HG03196 (cell line): Measurements from ENCODE around the gene CARMIL1.

Experiments used
- ATAC-seq: cut with Tn5 transposase; IDR thresholded peaks from one replicate; pipeline ENCODE4 v1.9.1; 2021; ENCODE audit not compliant: unreplicated experiment

CARMIL1 gene

DNA sequence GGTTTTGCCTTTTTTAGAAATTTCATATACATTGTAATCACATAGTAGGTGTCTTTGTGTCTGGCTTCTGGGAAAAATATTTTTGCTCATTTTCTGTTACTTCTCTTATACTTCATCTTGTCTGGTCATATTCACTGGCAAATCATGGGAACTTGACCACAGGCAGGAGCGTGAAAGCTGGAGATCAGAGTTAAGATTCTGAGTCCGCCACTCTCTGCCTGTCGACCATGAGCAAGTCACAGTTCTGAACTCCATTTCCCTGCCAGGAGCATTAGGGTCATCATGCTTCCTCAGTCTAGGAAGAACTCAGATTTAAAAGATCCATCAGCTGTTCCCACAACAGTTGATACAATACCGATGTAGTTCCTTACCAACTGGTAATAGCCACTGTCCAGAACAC, 360.5 kb downstream of the CARMIL1 start:
- ATAC-seq: no peak

DNA sequence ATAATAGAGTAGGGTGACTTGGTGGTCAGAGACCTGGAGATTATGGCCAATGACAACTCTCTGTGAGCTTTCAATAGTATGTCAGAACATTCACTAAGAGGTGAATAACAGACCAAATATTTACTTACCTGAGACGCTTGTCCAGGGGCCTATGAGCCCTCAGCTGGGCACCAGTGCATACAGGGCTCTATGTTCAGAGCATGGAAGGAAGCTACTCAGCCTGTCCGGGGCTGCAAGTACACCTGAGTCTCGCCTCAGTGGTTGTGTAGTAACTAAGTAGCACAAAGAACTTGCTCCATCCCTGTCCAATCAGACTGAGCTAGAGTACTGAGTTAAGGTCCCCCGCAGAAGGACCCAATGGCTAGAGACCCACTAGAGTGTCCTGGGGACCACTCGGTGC, 361.3 kb downstream of the CARMIL1 start:
- no peak for ATAC-seq

GRCh38 chr6:25640891-25641290, 361.7 kb downstream of the CARMIL1 start:
- no peak for ATAC-seq

DNA sequence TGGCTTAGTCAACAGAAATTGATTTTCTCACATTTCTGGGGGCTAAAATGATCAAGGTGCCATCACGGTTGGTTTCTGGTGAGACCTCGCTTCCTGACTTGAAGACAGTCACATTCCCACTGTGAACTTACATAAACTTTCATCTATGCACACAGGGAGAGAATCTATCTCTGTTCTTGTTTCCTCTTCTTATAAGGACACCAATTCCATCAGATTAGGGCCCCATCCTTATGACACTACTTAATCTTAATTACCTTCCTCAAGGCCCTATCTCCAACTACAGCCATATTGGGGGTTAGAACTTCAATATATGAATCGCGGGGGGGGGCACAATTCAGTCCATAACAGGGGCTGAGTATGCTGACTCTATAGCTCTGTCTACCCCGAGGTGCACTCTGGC, 362.2 kb downstream of the CARMIL1 start:
- no peak for ATAC-seq

DNA sequence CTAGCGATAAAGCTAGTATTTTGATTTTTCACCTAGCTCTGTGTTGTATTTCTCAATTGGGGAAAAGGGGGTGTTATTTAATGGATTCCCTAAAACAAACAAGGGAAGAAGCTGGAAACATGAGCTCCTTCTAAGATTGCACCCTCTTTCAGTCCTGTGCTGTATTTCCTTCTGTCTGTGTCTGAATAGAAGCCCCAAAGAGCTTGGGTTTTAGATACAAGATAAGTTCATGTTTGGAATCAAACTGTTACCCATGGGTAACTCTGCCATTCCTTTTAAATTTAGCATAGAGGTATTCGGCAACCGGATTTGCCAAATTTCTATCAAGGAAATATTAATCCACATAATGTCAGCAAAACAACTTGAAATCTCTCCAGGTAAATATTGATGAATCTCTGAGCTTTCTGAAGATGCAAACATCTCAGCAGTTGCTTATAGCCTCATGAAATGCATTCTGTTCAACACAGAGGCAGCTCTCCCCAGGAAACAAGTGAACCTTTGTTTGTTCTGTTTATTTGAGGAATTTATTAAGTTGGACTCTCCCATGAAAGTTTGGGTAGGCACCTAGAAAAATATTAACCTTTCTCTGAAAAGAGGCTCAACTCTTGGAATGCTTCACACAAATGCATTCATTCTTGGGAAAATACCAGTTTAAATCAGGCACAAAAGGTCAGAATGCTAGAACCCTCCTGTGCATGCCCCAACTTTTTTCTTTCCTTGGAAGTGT, 362.9 kb downstream of the CARMIL1 start:
- ATAC-seq: no peak

DNA sequence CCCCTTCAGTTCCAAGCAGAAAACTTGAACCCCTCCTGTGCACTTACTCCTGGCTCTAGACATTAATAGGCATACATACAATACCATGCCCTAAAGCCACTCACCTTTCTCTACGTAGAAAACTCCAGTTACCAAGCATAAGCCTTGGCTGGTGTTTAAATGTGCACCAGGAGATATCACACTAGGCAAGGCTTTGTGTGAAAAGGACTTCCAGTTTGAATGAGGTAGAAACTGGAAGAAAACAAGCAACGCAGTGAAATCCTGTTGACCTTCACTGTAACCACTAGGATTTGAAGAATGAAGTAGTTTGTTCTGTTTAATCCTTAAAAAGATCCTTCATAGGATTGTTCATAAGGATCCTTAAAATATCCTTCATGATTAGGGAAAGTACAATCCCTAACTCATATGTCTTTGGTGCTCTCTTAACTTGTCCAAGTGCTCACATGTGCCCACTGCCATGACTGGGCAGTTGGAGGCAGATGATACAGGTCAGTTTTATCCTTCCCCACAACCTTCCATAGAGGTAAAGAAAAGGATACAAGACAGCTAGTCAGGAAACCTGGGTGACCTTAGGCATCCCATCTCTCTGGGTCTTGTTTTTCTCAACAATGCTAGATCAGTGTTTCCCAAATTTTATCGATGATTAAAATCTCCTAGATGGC, 363.6 kb downstream of the CARMIL1 start:
- ATAC-seq: no peak

- no peak for ATAC-seq
Measured at GRCh38 chr6:25645916-25646315, 366.7 kb downstream of the CARMIL1 start.

DNA sequence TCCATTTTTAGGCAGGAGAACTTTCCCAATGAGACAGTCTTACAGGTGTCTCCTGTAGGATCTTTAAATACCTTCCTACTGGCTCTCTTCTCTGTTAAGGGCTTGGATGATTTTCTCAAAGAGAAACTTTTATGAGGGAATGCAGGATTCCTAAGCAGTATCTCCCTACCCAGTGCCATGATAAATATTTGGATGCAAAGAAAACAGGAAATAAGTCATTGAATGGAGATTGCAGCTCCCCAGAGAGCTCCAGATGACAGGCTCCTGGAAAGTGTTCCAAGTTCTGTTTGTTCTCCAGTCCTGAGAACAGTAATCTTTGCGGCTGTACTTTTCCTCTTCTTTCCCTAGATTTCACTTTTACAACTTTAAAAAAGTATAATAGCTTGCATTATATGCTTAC, 370.4 kb downstream of the CARMIL1 start:
- no peak for ATAC-seq

GRCh38 chr6:25652007-25652515, 372.9 kb downstream of the CARMIL1 start, which contains the start of gene SCGN:
TSS of gene SCGN (plus strand) at chr6:25652215. CDS start at chr6:25652404, 189 bp downstream.
- no peak for ATAC-seq

- ATAC-seq: no peak
Measured at GRCh38 chr6:25655723-25656122, 376.5 kb downstream of the CARMIL1 start.

GRCh38 chr6:25659633-25660368, 380.6 kb downstream of the CARMIL1 start:
- no peak for ATAC-seq

DNA sequence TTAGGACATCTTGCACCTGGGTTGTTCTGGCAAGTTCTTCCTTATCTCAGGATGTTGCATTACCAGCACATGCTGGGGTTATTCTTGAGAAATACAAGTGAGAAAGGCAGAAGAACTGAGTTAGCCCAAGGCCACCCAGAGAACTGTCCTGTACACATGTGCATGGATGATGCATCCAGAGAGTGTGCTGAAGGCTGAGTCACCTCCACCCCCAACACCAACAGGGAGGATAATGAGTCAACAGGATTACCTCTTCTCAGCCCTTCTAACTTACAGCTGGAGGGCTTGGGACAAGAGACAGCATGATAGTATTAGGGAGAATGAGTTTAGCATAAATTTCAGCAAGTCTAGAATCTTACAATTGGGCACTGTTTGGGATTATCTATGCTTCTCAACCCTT, 381.3 kb downstream of the CARMIL1 start:
- no peak for ATAC-seq

- ATAC-seq: no peak
Measured at GRCh38 chr6:25661129-25661779, 382.1 kb downstream of the CARMIL1 start.

GRCh38 chr6:25665455-25665854, 386.3 kb downstream of the CARMIL1 start:
- no peak for ATAC-seq

DNA sequence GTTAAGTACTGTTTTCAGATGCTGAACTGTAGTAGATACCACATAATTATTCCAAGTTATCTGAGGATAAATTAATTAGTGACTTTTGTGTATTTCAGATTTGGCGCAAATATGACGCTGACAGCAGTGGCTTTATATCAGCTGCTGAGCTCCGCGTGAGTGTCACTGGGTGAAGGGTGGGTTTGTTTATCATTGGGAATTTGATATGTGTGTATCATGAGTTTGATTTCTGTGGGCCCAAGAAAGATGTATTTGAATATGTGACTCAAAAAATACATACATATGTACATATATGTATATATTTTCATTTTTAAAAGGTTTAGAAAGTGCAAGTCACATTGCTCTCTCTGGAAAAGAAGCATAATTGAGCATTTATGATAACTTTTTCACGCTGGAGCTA, 390.2 kb downstream of the CARMIL1 start:
- ATAC-seq: no peak
